SHP77 treated with DMSO at 0.1 percent for 48 hours (cell line): ENCODE data around the gene SLC39A13.

Source experiments
- DNase-seq: peaks from one replicate; lab custom pipeline; 2025; lab: John Stamatoyannopoulos, UW

SLC39A13 gene

DNA sequence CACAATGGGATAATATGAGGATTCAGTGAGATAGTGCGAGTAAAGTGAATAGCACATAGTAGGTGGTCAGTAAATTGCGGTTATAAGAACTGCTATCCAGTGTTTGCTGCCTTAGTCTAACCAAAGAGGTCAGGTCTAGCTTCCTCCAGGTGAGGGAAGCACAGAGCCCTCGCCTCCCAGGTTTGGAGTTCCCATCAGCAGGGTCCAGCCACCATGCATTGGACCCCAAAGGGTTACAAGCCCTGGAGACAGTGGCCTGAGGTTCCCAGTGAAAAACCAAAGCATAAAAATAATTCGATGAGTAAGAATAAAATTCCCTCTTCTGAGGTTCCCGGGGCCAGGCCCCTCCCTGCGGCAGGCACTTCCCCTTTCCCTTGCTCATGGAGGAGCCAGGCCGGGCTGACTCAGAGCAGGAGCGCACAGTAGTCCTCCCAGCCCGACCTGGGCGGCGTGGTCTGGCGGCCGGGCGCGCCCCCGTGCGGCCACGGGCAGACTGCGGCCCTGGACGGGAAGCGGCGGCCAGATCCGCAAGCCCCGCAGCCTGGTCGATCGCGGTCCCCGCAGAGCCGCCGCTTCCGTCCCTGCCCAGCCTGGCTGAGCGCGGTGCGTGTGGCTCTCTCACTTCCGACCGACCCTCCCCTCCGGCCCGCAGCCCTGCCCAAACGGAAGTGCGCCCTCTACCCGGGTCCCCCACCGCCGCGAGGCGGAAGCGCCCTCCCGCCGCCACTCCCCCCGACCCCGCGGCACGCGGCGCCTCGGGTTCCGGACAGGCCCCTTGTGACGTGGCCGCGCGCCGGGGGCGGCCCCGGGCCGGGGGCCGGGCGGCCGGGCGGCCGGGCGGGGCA lies at the start of gene SLC39A13:
TSS of gene SLC39A13 (plus strand) at position 845 of the 845 bp plus-strand sequence. CDS start 1,505 bp downstream, outside the sequence.
- DNase-seq = peak; percentile 85

DNA sequence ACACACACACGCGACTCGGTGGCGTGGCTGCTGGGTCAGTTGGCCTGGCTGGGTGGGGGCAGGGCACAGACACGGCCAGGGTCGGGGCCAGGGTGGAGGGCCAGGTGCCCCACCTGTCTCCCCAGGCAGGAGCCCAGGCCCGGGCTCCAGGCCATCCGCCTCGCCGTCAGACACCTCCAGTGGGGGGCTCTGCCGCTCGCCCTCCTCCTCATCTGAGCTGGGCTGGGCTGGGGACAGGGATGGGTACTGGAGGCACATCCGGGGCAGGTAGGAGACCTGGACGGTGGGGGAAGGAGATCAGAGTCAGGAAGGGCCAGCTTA lies 49.7 kb upstream of the SLC39A13 start:
- DNase-seq = no peak

DNA sequence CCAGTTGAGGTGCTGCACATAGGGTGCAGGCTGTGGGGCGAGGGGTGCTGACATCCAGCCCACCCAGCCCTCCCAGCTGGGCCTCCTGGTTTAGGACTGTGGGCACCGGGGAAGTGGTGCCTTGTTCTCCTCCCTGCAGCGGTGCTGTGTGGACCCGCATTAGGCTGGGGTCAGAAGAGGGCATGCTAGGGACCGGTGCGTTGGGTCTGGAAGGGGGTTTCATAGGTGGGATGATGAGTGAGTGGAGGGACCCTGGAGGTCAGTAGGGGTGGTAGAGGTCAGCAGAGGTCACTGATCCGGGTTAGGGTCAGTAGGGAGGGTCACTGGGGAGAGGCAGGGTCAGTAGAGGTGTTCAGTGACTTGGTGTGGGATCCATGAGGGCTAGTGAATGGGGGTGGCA lies 49.2 kb upstream of the SLC39A13 start:
- DNase-seq = no peak

DNA sequence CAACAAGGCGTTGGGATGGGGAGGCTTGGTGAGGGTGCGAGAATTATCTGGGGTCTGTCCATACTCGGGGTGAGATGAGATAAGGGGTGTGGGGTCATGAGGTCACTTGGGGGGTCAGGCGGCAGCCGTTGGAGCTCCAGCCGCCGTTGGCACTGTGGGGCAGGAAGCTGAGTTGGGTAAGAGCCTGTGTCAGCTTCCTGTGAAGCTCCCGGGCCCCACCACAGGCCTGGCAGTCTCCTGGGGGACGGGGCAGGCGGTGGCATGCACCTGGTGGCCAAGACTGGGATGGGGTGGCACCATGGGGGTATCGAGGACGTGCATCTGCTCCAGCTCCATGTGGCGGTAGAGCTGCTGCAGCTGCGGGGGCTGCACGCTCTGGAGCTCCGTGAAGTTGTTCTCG lies 48.8 kb upstream of the SLC39A13 start:
- DNase-seq = no peak

DNA sequence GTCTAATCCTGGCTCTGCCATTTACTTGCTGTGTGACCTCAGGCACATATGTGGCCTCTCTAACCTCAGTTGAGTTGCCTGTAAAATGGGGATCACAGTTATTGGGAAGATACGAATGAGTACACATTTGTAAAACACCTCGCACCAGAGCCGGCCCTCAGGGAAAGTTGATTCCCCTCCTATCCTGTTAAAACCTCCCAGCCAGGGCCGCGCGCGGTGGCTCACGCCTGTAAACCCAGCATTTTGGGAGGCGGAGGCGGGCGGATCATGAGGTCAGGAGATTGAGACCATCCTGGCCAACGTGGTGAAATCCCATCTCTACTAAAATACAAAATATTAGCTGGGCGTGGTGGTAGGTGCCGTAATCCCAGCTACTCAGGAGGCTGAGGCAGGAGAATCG lies 48.0 kb upstream of the SLC39A13 start:
- no peak for DNase-seq

DNA sequence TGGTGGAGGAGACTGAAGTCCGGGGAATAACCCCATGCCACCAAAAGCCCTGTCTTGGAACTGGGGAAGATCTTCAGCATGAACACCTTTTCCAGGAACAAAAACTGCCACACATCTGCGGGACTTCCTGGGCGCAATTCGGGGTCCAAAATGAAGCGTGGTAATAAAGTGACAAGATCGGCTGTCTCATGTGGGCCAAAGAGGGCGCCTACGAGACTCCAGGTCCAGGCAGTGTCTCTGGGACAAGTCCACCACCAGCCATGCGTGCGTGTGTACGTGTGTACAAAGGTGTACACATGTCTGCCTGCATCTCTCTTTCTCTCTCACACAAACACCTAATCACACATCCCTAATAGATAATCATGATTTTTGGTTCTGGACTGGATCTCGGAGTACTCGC lies 47.0 kb upstream of the SLC39A13 start:
- DNase-seq = no peak

DNA sequence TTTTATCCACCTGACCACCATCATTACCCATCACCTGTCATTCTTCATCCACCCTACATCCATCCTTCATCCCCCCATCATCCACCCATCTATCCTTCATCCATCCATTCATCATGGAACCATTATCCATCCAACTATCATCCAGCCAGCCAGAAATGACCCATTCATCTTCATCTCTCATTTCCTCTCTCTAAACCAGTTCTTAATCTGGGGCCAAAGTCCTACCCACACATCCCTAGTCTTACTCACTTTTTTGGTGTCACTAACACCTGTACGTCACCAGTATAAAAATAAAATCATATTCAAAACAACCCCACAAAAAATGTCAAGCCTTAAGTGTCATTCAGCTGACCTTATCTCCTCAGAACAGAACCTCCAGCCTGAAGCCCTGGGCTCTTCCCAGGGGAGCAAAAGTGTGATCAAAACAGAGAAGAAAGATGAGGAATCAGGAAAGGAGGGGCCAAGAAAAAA lies 42.3 kb upstream of the SLC39A13 start:
- DNase-seq = no peak

DNA sequence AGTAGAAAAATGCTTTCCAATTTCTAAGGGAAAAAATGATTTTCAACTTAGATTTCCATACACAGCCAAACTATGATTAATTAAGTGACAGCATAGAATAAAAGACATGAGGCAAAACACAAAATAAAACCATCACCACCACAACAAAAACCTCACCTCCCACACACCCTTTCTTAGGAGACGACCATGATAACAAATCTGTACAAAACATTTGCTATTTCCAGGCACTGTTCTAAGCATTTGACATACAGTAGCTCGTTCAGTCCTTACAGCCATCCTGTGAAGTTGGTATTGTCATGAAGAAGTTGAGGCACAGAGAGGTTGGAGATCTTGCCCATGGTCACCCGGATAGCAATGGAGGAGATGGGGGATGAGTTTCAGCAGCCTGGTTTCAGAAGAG lies 38.7 kb upstream of the SLC39A13 start:
- no peak for DNase-seq

DNA sequence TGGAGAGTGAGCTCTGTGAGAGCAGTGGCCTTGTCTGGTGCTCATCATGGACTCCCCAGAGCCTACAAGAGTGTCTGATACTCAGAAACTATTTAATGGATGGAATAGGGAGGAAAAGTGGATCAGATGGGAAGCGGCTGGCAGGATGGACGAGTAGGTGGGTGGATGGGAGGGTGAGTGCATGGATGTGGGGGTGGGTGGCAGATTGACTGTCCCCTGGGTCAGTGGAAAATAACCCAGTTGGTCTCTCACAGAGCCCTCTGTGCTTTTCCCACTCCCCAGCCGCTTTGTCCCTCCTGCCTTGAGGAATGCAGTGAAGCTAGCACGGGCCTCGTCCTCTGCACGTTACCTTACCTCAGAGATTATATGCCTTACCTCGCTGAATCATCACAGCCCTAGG lies 36.0 kb upstream of the SLC39A13 start:
- no peak for DNase-seq

DNA sequence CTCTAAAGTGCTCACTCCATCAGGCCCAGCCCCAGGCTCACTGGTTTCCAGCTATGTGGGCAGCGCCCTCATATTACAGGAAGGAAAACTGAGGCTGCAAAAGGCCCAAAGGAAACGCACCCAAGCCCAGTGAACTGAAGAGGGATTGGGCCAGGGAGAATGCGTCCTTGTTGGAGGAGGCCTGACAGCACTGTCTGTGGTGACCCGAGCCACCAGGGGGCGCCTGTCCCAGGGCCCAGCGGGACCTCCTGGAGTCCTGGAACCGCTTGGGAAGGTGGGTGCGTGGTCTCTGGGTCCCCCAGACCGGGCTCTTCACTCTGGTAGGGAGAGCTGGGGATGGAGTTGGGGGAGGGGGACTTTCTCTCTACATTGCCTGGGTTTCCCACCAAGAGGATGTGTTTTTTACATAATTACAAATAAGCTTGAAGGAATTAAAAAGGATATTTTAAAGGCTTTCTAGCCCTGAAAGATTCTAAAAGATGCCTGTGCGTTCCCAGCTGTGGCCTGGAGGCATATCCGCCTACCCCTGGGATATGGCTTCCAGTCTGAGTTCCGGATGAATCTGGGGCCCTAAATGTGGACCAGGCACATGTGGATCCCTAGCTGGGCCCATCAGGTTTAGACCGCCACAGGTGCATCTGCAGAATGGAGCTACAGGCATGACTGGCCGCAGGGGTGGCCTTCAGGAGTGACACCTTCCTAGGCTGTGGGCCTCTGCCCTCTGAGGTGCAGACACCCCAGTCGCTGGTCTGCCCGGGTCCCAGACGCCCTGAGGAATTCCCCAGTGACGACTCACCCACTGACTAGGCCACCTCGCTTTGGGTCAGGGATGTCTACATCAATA lies 34.3 kb upstream of the SLC39A13 start:
- peak; percentile 48 for DNase-seq

DNA sequence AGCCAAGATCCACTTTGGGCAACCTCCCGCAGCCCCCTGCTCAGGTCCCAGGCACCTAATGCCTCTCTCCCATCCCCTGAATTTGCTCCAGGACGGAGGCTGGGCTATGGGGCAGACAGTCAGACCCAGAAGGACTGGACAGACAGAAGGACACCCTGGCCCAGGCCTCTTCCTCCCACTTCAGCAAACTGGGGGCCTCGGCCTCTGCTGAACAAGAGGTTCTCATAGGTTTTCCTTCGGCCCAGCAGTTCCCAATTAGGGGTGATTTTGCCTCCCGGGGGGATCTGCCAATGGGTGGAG lies 33.7 kb upstream of the SLC39A13 start:
- no peak for DNase-seq

DNA sequence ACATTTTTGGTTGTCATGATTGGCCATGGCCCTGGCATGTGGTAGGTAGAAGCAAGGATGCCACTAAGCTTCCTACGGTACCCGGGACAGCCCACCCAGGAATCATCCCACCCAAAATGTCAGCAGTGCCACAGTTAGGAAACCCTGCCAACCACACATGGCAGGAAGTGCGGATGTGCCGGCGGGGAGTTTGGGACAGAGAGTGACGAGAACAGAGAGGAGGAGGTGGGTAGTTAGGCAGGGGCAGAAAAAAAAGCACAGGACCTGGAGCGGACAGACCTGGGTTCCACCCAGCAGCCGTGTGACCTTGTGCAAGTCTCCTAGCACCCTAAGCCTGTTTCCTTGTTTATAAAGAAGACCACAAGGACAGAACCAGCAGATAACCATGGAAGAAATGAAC lies 33.4 kb upstream of the SLC39A13 start:
- DNase-seq = no peak

DNA sequence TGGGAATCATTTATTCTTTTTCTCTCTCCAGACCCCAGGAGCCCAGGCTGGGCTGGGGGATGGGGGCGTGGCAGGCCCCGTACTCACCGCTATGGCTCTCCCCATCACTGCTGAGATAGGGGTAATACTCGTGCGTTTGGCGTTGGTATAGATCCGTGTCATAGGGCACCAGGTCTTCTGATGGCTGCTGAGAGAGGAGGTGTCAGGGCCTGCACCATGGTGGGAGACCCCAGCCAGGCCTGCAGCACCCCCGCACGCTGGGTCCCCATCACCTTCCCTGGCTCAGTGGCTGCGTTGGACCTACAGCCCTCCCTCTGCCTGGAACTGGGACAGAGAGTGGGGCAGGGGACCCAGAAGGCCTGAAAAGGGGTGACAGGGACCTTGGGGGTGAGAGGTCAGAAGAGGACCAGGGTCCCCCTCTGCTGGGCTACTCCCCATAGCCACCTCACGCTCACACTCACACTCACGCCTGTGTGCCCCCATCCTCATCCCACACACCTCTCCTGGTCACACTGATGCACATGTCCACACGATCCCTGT lies 32.8 kb upstream of the SLC39A13 start:
- no peak for DNase-seq

DNA sequence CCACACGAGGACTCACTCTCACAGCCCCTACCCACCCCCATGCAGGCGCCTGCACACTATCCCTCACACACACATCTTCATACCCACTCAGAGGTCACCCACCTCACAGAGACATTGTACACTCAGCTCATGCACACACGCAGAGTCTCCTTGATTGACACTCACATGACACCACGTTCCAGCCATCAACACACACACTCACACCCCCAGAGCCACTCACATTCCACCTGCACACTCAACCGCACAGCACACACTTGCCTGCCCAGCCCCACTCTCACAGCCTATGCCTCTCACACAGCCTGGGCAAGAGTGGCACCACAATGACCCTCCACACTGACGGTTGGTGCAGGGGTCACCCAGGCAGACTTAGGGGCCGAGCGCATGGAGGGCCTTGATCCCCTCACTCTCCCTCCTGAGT lies 32.3 kb upstream of the SLC39A13 start:
- DNase-seq = no peak

DNA sequence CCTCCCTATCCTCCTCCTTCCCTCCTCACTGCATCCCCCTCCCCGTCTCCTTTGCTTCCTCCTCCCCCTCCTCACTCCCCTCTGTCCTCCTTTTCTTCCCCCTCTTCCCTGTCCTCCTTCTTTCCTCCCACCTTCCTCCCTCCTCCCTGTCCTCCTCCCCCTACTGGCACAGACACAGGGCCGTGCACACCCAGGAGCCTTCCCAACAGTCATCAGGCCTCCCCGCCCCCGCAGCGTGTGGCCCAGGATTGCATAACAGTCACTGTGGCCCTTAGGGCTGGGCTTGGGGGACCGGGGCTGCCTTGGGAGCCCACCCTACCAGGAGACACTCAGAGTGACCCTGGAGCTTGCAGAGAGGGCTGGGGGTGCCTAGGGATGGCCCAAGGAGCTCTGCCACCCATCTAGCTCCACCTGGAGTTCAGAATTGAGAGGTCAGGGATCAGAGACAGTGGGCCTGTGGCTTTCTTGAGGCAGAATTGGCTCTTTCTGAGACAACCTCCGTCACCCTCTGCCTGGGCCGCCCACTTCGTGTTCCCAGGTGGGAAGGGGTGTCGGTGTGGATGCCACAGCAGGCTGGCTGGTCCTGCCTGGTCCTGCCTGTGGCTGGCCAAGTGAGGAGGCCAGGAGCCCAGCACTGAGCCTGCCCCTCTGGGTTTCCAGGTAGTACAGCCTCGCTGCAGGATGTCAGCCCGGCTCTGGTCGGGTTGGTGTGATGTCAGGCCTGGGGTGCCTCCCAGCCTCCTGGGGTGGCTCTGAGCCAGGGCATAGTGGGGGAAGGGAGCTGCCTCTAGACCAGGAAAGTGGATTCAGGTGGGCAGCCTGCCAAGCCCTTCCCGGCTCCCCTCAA lies 31.6 kb upstream of the SLC39A13 start:
- no peak for DNase-seq

DNA sequence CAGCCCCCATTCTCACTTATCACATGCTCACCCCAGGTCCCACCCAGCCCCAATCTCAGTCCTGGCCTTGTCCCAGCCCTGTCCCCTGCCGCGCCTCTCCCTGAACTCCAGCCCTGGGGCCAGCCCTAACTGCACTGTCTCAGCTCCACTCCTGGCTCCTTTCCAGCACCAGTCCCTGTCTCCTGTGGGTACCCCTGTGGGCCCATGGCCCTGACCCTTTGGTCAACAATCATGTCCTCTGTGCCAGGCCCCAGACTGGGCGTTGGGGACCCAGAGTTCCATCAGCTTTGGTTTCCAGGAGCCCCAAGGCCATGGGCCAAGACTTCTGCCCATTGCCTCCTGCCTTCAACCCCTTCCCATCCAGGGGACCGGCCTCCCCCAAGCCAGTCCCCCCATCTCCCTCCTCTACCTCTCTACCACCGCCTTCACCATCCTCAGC lies 30.8 kb upstream of the SLC39A13 start:
- no peak for DNase-seq

DNA sequence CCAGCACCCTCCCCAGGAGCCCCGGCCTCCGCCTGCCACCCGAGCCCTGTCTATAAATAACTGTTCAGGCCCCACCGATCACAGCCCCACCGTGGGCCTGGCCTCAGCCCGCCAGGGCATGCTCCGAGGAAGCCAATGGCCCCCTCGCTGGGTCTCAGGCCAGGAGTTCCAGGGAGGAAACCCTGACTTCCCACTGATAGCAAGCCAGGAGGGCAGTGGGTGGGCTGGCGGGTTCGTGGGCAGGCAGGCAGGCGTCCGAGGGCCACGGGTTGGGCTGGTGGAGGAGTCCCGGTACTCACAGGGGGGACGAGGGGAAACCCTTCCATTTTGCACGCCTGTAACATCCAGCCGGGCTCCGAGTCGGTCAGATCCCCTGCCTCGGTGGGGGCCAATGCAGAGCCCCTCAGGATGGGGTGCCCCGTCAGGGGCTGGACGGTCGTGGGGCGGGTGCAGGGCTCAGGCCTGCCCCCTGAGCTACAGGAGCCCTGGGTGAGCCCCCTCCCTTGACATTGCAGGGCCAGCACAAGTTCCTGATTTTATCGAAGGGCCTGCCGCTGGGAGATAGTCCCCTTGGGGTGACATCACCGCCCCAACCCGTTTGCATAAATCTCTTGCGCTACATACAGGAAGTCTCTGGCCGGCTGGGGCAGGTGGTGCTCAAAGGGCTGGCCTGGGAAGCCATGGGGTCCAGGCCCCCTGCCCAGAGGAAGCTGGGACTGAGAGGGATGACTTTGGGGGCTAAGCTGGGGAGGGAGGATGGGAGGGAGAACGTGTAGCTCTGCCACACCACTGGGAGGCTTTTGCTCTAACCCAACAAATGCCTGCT lies 30.2 kb upstream of the SLC39A13 start, which contains the start of gene SPI1:
TSS of gene SPI1 (minus strand) at position 538 of the 826 bp plus-strand sequence. CDS start at position 344, 194 bp downstream.
- no peak for DNase-seq

DNA sequence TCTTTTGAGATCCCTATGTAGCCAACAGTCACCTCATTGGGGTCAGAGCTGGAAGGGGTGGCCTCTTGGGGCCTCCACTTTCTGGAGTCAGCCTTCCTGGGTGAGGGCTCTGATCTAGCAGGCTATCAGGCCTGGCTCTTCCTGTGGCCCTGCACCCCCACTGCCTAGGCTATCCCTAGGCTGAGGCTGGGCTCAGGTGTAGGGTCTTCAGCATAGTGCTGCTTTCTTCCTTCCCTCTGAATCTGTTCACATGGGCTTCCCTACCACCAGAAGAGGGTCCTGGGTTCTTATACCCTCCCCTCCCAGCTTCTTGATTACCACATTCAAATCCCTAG lies 29.6 kb upstream of the SLC39A13 start:
- DNase-seq = no peak

DNA sequence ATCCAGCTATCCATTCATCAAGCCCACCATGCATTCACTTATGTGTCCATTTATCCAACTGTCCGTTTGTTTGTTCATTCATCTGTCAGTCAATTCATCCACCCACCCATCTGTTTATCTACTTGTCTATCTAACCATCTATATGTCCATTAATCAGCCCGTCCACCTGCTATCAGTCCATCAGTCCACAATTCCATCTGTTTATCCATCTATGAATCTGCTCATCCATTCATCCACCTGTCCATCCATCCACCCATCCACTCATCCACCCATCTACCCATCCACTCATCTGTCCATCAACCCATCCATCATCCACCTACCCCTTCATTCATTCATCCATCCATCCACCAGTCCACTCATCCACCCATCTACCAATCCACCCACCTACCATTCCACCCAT lies 29.1 kb upstream of the SLC39A13 start:
- no peak for DNase-seq

DNA sequence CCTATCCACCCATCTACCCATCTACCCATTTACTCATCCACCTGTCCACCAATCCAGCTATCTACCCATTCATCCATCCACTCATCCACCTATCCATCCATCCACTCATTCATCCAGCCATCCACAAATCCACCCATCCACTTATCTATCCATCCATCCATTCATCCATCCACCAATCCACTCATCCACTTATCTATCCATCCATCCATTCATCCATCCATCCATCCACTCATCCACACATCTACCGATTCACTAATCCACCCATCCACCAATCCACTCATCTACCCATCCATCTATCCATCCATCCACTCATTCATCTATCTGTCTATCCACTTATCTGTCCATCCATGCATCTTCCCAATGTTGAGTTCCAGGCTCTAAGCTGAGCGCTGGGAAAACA lies 28.3 kb upstream of the SLC39A13 start:
- no peak for DNase-seq

DNA sequence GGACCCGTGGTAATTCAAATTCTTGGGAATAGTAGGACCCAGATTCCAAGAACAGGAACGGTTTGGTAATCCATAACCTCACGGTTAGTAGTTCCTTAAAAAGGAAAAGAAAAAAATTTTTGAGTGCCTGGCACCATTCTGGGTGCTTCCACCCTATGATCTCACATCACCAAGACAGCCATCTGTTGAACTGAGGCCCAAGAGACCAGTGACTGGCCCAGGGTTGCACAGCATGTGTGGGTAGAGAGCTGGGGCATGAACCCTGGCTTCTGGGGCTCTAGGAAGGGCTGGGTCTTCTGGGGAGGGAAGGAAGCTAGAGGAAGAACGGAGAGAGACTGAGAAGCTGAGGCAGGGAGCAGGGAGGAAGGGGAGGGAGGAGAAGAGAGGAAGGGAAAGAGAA lies 25.3 kb upstream of the SLC39A13 start:
- no peak for DNase-seq
